Measurements from ENCODE around the gene BLOC1S1.

DNA sequence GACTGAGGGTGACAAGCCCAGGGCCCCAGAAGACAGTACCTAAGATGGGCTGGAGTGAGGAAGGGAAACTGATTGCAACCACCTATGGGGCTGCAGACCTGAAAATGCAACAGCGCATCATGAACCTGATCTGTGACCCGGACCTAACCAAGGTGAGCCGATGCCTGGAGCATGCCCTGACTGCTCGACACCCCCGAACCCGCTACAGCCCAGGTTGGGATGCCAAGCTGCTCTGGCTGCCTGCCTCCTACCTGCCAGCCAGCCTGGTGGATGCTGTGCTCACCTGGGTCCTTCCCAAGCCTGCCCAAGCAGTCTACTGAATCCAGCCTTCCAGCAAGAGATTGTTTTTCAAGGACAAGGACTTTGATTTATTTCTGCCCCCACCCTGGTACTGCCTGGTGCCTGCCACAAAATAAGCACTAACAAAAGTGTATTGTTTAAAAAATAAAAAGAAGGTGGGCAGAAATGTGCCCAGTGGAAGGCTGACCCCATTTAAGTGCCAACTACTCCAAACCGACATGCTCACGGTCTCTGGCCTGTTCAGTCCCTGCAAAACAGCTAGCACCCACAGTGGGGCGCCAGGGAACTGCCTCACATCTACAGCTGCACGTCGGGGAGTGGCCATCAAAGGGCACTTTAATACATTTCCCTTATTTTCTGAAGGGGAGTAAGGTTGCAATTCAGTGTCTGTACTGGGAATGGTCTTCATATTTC is 8.5 kb downstream of the BLOC1S1 start:
- TF ChIP-seq, protein P1, sequence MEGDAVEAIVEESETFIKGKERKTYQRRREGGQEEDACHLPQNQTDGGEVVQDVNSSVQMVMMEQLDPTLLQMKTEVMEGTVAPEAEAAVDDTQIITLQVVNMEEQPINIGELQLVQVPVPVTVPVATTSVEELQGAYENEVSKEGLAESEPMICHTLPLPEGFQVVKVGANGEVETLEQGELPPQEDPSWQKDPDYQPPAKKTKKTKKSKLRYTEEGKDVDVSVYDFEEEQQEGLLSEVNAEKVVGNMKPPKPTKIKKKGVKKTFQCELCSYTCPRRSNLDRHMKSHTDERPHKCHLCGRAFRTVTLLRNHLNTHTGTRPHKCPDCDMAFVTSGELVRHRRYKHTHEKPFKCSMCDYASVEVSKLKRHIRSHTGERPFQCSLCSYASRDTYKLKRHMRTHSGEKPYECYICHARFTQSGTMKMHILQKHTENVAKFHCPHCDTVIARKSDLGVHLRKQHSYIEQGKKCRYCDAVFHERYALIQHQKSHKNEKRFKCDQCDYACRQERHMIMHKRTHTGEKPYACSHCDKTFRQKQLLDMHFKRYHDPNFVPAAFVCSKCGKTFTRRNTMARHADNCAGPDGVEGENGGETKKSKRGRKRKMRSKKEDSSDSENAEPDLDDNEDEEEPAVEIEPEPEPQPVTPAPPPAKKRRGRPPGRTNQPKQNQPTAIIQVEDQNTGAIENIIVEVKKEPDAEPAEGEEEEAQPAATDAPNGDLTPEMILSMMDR (optimal IDR thresholded peaks at IDR 0.05 in 1 of 3, IDR thresholded peaks at IDR 0.05 in 1 of 3, conservative IDR thresholded peaks at IDR 0.05 in 1 of 3; ENCODE audit: extremely low read depth in 1 of 3, insufficient read depth in 2 of 3, low read length in 3 of 3): peak; percentile 71 to 88 (median 84)
- TF ChIP-seq EZH2 (IDR thresholded peaks at IDR 0.05; ENCODE audit: low read length): no peak

Data from keratinocyte (primary cell).